ENCODE results near the gene CAPS. TPM values are rescaled to one million over a fixed set of nuclear protein-coding genes. Genes with fewer than 3 reads are reported as not detected.

The CAPS gene
- total RNA-seq, 2 donors from 2014 or later, result 9.3 to 15.0 TPM

GRCh38 chr19:5904352-5905113 is 9.5 kb upstream of the CAPS start, which contains the start of gene VMAC:
VMAC (plus strand) TSS chr19:5904872; CDS start chr19:5904891, 19 bp downstream.
- H3K9ac ChIP-seq (ENCODE audit: low read depth in 2 of 2, low read length in 2 of 2), result peak within 1 kb of the TSS; percentile 92 to 97
- intact Hi-C loops (cut with DNase I), result loop anchor here (10.0 kb wide), 1 partner anchor 60 kb away; no protein-coding TSS in a partner anchor
- peak within 1 kb of the TSS; percentile 93 for H3K4me3 ChIP-seq
- no peaks in the 10 kb centered on the region for H3K27me3 ChIP-seq
- H3K4me1 ChIP-seq, result peaks cover 10% of the 10 kb centered on the region
- H3K36me3 ChIP-seq, result no peaks in the 10 kb centered on the region
- TF ChIP-seq CTCF (IDR thresholded peaks at IDR 0.05), result no peak
- H3K9me3 ChIP-seq, result no peaks in the 10 kb centered on the region
- peak within 1 kb of the TSS; percentile 81 for H3K27ac ChIP-seq
- DNase-seq, result peak; percentile 100

- Histone ChIP-seq H3K36me3 (no peaks in the 10 kb centered on the region), H3K9ac (ENCODE audit: low read depth in 2 of 2, low read length in 2 of 2) (peak overlapping the region; percentile 81), H3K4me1 (peaks cover 10% of the 10 kb centered on the region), H3K4me3 (peak overlapping the region; percentile 93), H3K9me3 (no peaks in the 10 kb centered on the region), H3K27me3 (no peaks in the 10 kb centered on the region), H3K27ac (peak overlapping the region; percentile 74)
- DNase-seq, result no peak
- TF ChIP-seq CTCF (IDR thresholded peaks at IDR 0.05), result no peak
- intact Hi-C loops (cut with DNase I), result loop anchor here (10.0 kb wide), 1 partner anchor 60 kb away; no protein-coding TSS in a partner anchor
Observed at GRCh38 chr19:5905114-5905778, 8.8 kb upstream of the CAPS start.

GRCh38 chr19:5907241-5907640 is 6.8 kb upstream of the CAPS start:
- peaks cover 7% of the 10 kb centered on the region for H3K4me1 ChIP-seq
- intact Hi-C loops (cut with DNase I), result loop anchor here (10.0 kb wide), 1 partner anchor 58 kb away; no protein-coding TSS in a partner anchor
- no peak overlapping the region for H3K27ac ChIP-seq
- H3K4me3 ChIP-seq, result no peak overlapping the region
- no peak for TF ChIP-seq CTCF (IDR thresholded peaks at IDR 0.05)
- no peaks in the 10 kb centered on the region for H3K9me3 ChIP-seq
- no peaks in the 10 kb centered on the region for H3K27me3 ChIP-seq
- H3K9ac ChIP-seq (ENCODE audit: low read depth in 2 of 2, low read length in 2 of 2), result no peak overlapping the region
- no peak for DNase-seq
- H3K36me3 ChIP-seq, result no peaks in the 10 kb centered on the region

- no peak overlapping the region for H3K27ac ChIP-seq
- no peak overlapping the region for H3K9ac ChIP-seq (ENCODE audit: low read depth in 2 of 2, low read length in 2 of 2)
- H3K36me3 ChIP-seq, result no peaks in the 10 kb centered on the region
- no peaks in the 10 kb centered on the region for H3K9me3 ChIP-seq
- no peaks in the 10 kb centered on the region for H3K4me1 ChIP-seq
- H3K27me3 ChIP-seq, result no peaks in the 10 kb centered on the region
- H3K4me3 ChIP-seq, result no peak overlapping the region
- DNase-seq, result no peak
- intact Hi-C loops (cut with DNase I), result loop anchor here (10.0 kb wide), 1 partner anchor 56 kb away; no protein-coding TSS in a partner anchor
- TF ChIP-seq CTCF (IDR thresholded peaks at IDR 0.05), result no peak
Observed at GRCh38 chr19:5908773-5909442, 5.1 kb upstream of the CAPS start.

GRCh38 chr19:5910638-5910907 is 3.5 kb upstream of the CAPS start:
- Histone ChIP-seq H3K27ac (no peak overlapping the region), H3K4me1 (peaks cover 12% of the 10 kb centered on the region), H3K27me3 (no peaks in the 10 kb centered on the region), H3K9ac (ENCODE audit: low read depth in 2 of 2, low read length in 2 of 2) (no peak overlapping the region), H3K4me3 (no peak overlapping the region), H3K9me3 (no peaks in the 10 kb centered on the region), H3K36me3 (no peaks in the 10 kb centered on the region)
- intact Hi-C loops (cut with DNase I), result no loop called here
- no peak for TF ChIP-seq CTCF (IDR thresholded peaks at IDR 0.05)
- no peak for DNase-seq
